Measurements from ENCODE around the gene SNAPC4. TPM values are rescaled to one million over a fixed set of nuclear protein-coding genes. Genes with fewer than 3 reads are reported as not detected.

The SNAPC4 gene
- polyA plus RNA-seq, 2 of the 4 experiments (the other 2 are of a cell fraction): 2.7 to 10.3 TPM

GRCh38 chr9:136364942-136365774 is 34.8 kb downstream of the SNAPC4 start:
- ATAC-seq (no peak), DNase-seq (ENCODE audit: low read depth in 1 of 2, low spot score in 1 of 2) (no peak)
- WGBS (ENCODE audit: missing lambda C conversion rate): 76% methylated on average over 16 of the region's 31 CpGs

GRCh38 chr9:136363949-136364748 is 35.8 kb downstream of the SNAPC4 start:
- 0 out of 2 replicates have a peak, but pooled peaks have one; percentile 51 for TF ChIP-seq RNF2 (IDR thresholded peaks at IDR 0.05; ENCODE audit: borderline replicate concordance, low read depth)
- TF ChIP-seq TP53 (CRISPR knock-in tag; IDR thresholded peaks at IDR 0.05): no peak
- peaks cover 13% of the 10 kb centered on the region; the same call in 2 of the 3 replicates for H3K4me1 ChIP-seq
- DNase-seq (ENCODE audit: low read depth in 1 of 2, low spot score in 1 of 2): no peak
- ChIA-PET POLR2A (interaction anchor here (0.6 to 2.4 kb wide), 8 partner anchors 8 to 120 kb away, joined by 4 to 33 read pairs (median 12); partner anchors contain the start of gene SNAPC4), CTCF (interaction anchor here (0.8 to 3.9 kb wide), 31 partner anchors 8 to 357 kb away, joined by 3 to 29 read pairs (median 5); partner anchors contain the start of gene CARD9)
- FAIRE-seq: no peak
- no peaks in the 10 kb centered on the region for H3K9me3 ChIP-seq
- H3K27ac ChIP-seq: peak overlapping the region in 1 of 2 experiments; percentile 98; a peak in 4 of 6 replicates
- peak overlapping the region; percentile 88 for H3K4me3 ChIP-seq
- ATAC-seq: no peak
- H3K4me2 ChIP-seq: peak overlapping the region; percentile 77
- 83% methylated on average over 43 of the region's 54 CpGs for WGBS (ENCODE audit: missing lambda C conversion rate)

More at GRCh38 chr9:136364942-136365774, 34.8 kb downstream of the SNAPC4 start:
- H3K4me2 ChIP-seq: no peak overlapping the region
- peaks cover 13% of the 10 kb centered on the region; the same call in 2 of the 3 replicates for H3K4me1 ChIP-seq
- no peak overlapping the region for H3K4me3 ChIP-seq
- CTCF ChIA-PET: interaction anchor here (0.9 to 3.9 kb wide), 10 partner anchors 10 to 75 kb away, joined by 3 to 29 read pairs (median 12); partner anchors contain the start of gene CARD9
- H3K27ac ChIP-seq: no peak overlapping the region
- H3K9me3 ChIP-seq: no peaks in the 10 kb centered on the region
- no peak for TF ChIP-seq ZNF302 (CRISPR knock-in tag; IDR thresholded peaks at IDR 0.05)
- no peak for TF ChIP-seq TP53 (CRISPR knock-in tag; IDR thresholded peaks at IDR 0.05)
- no peak for TF ChIP-seq USF2 (IDR thresholded peaks at IDR 0.05)
- no peak for TF ChIP-seq MAZ (IDR thresholded peaks at IDR 0.05; ENCODE audit: borderline replicate concordance, low read depth, low read length)
- TF ChIP-seq EHMT2 (IDR thresholded peaks at IDR 0.05; ENCODE audit: low read depth): no peak
- POLR2A ChIA-PET: no interaction called here
- FAIRE-seq: no peak

GRCh38 chr9:136363106-136363948 is 36.6 kb downstream of the SNAPC4 start, which contains the start of gene DNLZ:
Gene DNLZ, minus strand, starts transcription at chr9:136363744. Its CDS starts 30 bp downstream, at chr9:136363714.
- no peak for FAIRE-seq
- H3K27ac ChIP-seq: peak within 1 kb of the TSS; percentile 96 to 98
- peaks cover 13% of the 10 kb centered on the region; the same call in 2 of the 3 replicates for H3K4me1 ChIP-seq
- H3K4me2 ChIP-seq: peak within 1 kb of the TSS; percentile 77
- WGBS (ENCODE audit: missing lambda C conversion rate): 0% methylated on average over 15 of the region's 97 CpGs
- POLR2A ChIA-PET: interaction anchor here (0.5 to 2.4 kb wide), 24 partner anchors 9 to 648 kb away, joined by 3 to 33 read pairs (median 4); partner anchors contain the start of genes ENTR1, PMPCA and SNAPC4
- H3K9me3 ChIP-seq: no peaks in the 10 kb centered on the region
- H3K4me3 ChIP-seq: peak within 1 kb of the TSS; percentile 88
- ATAC-seq: peak; percentile 72 to 86
- DNase-seq (ENCODE audit: low read depth in 1 of 2, low spot score in 1 of 2): peak; percentile 87 to 95
- CTCF ChIA-PET: interaction anchor here (0.6 to 3.9 kb wide), 38 partner anchors 9 to 358 kb away, joined by 3 to 29 read pairs (median 4); partner anchors contain the start of gene CARD9
- no peak for TF ChIP-seq CBX8 (IDR thresholded peaks at IDR 0.05)
- no peak for TF ChIP-seq GATA3 (IDR thresholded peaks at IDR 0.05; ENCODE audit: borderline replicate concordance)
- TF ChIP-seq HMGXB4 (CRISPR knock-in tag; IDR thresholded peaks at IDR 0.05; ENCODE audit: borderline replicate concordance): no peak
- TF ChIP-seq BHLHE40 (IDR thresholded peaks at IDR 0.05; ENCODE audit: low read depth, low read length): peak; percentile 85
- TF ChIP-seq PBX3 (IDR thresholded peaks at IDR 0.05): no peak
- TF ChIP-seq JUN (IDR thresholded peaks at IDR 0.05): peak; percentile 89 to 99
- TF ChIP-seq HES2 (IDR thresholded peaks at IDR 0.05): no peak
- TF ChIP-seq HOXB5 (CRISPR knock-in tag; IDR thresholded peaks at IDR 0.05): peak; percentile 74; the same call in 1 of the 2 replicates
- TF ChIP-seq NPAS2 (CRISPR knock-in tag; IDR thresholded peaks at IDR 0.05; ENCODE audit: borderline replicate concordance): peak; percentile 72
- TF ChIP-seq SREBF2 (IDR thresholded peaks at IDR 0.05): no peak
- TF ChIP-seq HEYL (CRISPR knock-in tag; IDR thresholded peaks at IDR 0.05): no peak
- peak; percentile 76 for TF ChIP-seq POLR2A (IDR thresholded peaks at IDR 0.05; ENCODE audit: low read length)
- TF ChIP-seq CHD4 (IDR thresholded peaks at IDR 0.05; ENCODE audit: borderline replicate concordance): no peak
- 0 out of 2 replicates have a peak, but pooled peaks have one; percentile 34 for TF ChIP-seq EHF (CRISPR knock-in tag; IDR thresholded peaks at IDR 0.05)
- no peak for TF ChIP-seq POLR2AphosphoS2 (conservative IDR thresholded peaks at IDR 0.05; ENCODE audit: low read length)
- no peak for TF ChIP-seq KDM5A (IDR thresholded peaks at IDR 0.05)
- TF ChIP-seq HOXA7 (CRISPR knock-in tag; IDR thresholded peaks at IDR 0.05): no peak
- no peak for TF ChIP-seq RCOR1 (IDR thresholded peaks at IDR 0.05; ENCODE audit: low read depth, low read length)

Measured in A549 (cell line).